Lung (tissue), 12 donors: ENCODE measurements around the gene GFM2. TPM values are rescaled to one million over a fixed set of nuclear protein-coding genes. Genes with fewer than 3 reads are reported as not detected.
"Not testable (repeated sequence)": the region's sequence is repeated elsewhere in the genome, so short reads cannot be mapped to it uniquely, and the experiment has no call there.

Experiments
- ATAC-seq: fragments of 200-7000 bp; cut with Tn5 transposase; one replicate; pipeline ENCODE4 v1.9.1; 2020; ENCODE audit warnings: moderate number of reproducible peaks; ENCODE audit not compliant: insufficient read depth, low FRiP score
- DNase-seq, 3 donors: peaks; one replicate each; pipeline ENCODE4 v3.0.0-alpha.2; 2013 to 2017
- H3K27ac ChIP-seq, 2 donors: one replicate each; pipeline ENCODE4 v1.5.1; 2013; ENCODE audit warnings: mild to moderate bottlenecking in 2 of 2, moderate library complexity in 2 of 2, control low read depth in 1 of 2, inconsistent platforms in 1 of 2, low read depth in 1 of 2, low read length in 1 of 2
- H3K27me3 ChIP-seq, 3 donors: one replicate each; pipeline ENCODE4 v1.5.1; 2013; ENCODE audit warnings: low read length in 2 of 3; ENCODE audit not compliant: control insufficient read depth in 3 of 3, insufficient read depth in 3 of 3
- H3K36me3 ChIP-seq, 4 donors: one replicate each; pipeline ENCODE4 v1.5.1; 2013; ENCODE audit warnings: low read length in 4 of 4, mild to moderate bottlenecking in 1 of 4, moderate library complexity in 1 of 4; ENCODE audit not compliant: control insufficient read depth in 4 of 4, insufficient read depth in 4 of 4
- H3K4me1 ChIP-seq, 5 donors: one replicate each; pipeline ENCODE4 v1.5.1; 2013; ENCODE audit warnings: low read length in 5 of 5, mild to moderate bottlenecking in 2 of 5, moderate library complexity in 1 of 5; ENCODE audit not compliant: control insufficient read depth in 5 of 5, insufficient read depth in 5 of 5
- H3K4me3 ChIP-seq: one replicate; pipeline ENCODE4 v1.5.1; 2013; ENCODE audit warnings: mild to moderate bottlenecking, control low read depth, moderate library complexity
- H3K9ac ChIP-seq, 2 donors: one replicate each; pipeline ENCODE4 v1.5.1; 2013; ENCODE audit warnings: low read length in 2 of 2, control low read depth in 1 of 2; ENCODE audit not compliant: insufficient read depth in 1 of 2
- H3K9me3 ChIP-seq, 4 donors: one replicate each; pipeline ENCODE4 v1.5.1; 2013; ENCODE audit warnings: low read length in 3 of 4, mild to moderate bottlenecking in 1 of 4, moderate library complexity in 1 of 4; ENCODE audit not compliant: control insufficient read depth in 4 of 4, insufficient read depth in 3 of 4
- CTCF ChIP-seq: IDR thresholded peaks from 2 replicates; pipeline ENCODE4 v1.5.1; 2012; ENCODE audit warnings: mild to moderate bottlenecking; ENCODE audit errors: control extremely low read depth, extremely low read depth
- WGBS, 2 donors: extraction: QIAGEN DNeasy Blood & Tissue Kit; methylation state at CpG; one replicate each; pipeline ENCODE4 v1.1.7; 2013; 5-methylcytosine and 5-hydroxymethylcytosine counted together
- polyA plus RNA-seq, 2 donors: library from polyadenylated mRNA; stranded (reverse); fragments of 200-250 nt; gene quantifications; one replicate each; pipeline ENCODE4 v1.2.1, GENCODE V29; 2013
- total RNA-seq, 2 donors: library from RNA; depleted of rRNA in 1 of 2; stranded (reverse); fragments of >200 nt in 1 of 2; gene quantifications; one replicate each; pipeline ENCODE4 v1.2.1, GENCODE V29; 2014 to 2021
- donor health status: control.
- donor health status: control.
- donor health status: Bipolar disorder and iron deficiency.
- donor health status: healthy.
- donor health status: DM: yes; HTN: yes; CAD: no.

GFM2 gene
- total and polyA plus RNA-seq, 4 donors, result 13.0 to 45.7 (median 21.5) TPM

DNA sequence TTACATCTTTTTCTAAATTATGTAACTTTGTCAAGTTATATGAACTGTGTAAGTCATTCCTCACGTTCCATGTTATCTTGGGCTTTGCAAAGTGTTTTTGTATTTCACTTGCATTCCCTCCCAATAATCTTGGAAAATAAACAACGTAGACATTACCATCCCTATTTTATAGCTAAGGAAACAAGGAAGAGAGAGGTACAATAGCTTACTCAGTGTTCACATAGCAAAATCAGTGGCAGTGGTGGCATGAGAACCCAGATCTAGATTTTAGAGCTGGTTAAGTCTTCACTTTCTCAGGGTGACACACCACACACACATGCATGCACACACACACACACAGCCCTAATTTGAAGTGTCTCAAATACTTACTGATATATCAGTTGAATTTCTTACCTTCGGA is 34.3 kb upstream of the GFM2 start:
- H3K9ac ChIP-seq, result no peak overlapping the region
- H3K36me3 ChIP-seq, result no peaks in the 10 kb centered on the region
- H3K4me1 ChIP-seq, result no peaks in the 10 kb centered on the region
- DNase-seq, result no peak
- no peak overlapping the region for H3K27ac ChIP-seq
- no peak for ATAC-seq
- no peak for TF ChIP-seq CTCF
- 88 to 92% methylated on average over 3 of the region's 3 CpGs for WGBS, 2 donors
- H3K27me3 ChIP-seq, result no peaks in the 10 kb centered on the region
- H3K4me3 ChIP-seq, result no peak overlapping the region
- no peaks in the 10 kb centered on the region for H3K9me3 ChIP-seq

GRCh38 chr5:74798977-74799911 is 32.3 kb upstream of the GFM2 start:
- Histone ChIP-seq H3K36me3 (no peaks in the 10 kb centered on the region), H3K27me3 (no peaks in the 10 kb centered on the region), H3K9ac (no peak overlapping the region), H3K27ac (no peak overlapping the region), H3K9me3 (no peaks in the 10 kb centered on the region), H3K4me1 (no peaks in the 10 kb centered on the region), H3K4me3 (no peak overlapping the region)
- no peak for TF ChIP-seq CTCF
- 91 to 94% methylated on average over 21 of the region's 21 CpGs for WGBS, 2 donors
- ATAC-seq (no peak), DNase-seq (no peak)

- not testable (repeated sequence) for ATAC-seq, H3K4me1 ChIP-seq, H3K27ac ChIP-seq, H3K4me3 ChIP-seq, H3K9ac ChIP-seq, DNase-seq, H3K36me3 ChIP-seq, H3K9me3 ChIP-seq, H3K27me3 ChIP-seq
- 96 to 98% methylated on average over 3 of the region's 3 CpGs for WGBS, 2 donors
These were observed 24.8 kb upstream of the GFM2 start for GRCh38 chr5:74791669-74792068.

DNA sequence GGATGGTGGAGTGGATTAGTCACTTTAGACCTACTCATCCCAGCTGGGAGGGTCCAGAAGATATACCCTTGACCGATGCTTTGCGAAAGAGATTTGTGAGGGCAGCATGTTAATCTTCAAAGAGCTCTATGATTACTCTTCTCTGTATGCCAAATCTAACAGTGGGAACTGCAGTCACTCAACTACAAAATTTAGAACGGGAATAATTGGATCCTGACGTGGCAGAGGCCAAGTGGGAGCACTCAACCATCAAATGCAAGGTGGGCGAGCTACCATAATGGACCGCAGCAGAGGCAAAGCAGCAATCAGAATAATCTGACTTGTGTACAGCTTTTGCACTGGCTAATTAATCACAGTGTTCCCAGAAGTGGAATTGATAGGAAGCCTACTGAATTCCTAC is 20.5 kb upstream of the GFM2 start:
- H3K4me3 ChIP-seq, result no peak overlapping the region
- no peak overlapping the region for H3K27ac ChIP-seq
- WGBS, 2 donors, result 93 to 97% methylated on average over 6 of the region's 6 CpGs
- no peak overlapping the region for H3K9ac ChIP-seq
- no peak for DNase-seq
- H3K27me3 ChIP-seq, result no peaks in the 10 kb centered on the region
- H3K4me1 ChIP-seq, result peaks cover 0 to 2% (median 0%) of the 10 kb centered on the region in 5 donors
- H3K36me3 ChIP-seq, result no peaks in the 10 kb centered on the region
- TF ChIP-seq CTCF, result no peak
- no peak for ATAC-seq
- no peaks in the 10 kb centered on the region for H3K9me3 ChIP-seq
